ENCODE results near the gene AFMID. TPM values are rescaled to one million over a fixed set of nuclear protein-coding genes. Genes with fewer than 3 reads are reported as not detected.

AFMID gene
- total and polyA plus RNA-seq, 7 donors = 7.4 to 20.8 (median 9.3) TPM

DNA sequence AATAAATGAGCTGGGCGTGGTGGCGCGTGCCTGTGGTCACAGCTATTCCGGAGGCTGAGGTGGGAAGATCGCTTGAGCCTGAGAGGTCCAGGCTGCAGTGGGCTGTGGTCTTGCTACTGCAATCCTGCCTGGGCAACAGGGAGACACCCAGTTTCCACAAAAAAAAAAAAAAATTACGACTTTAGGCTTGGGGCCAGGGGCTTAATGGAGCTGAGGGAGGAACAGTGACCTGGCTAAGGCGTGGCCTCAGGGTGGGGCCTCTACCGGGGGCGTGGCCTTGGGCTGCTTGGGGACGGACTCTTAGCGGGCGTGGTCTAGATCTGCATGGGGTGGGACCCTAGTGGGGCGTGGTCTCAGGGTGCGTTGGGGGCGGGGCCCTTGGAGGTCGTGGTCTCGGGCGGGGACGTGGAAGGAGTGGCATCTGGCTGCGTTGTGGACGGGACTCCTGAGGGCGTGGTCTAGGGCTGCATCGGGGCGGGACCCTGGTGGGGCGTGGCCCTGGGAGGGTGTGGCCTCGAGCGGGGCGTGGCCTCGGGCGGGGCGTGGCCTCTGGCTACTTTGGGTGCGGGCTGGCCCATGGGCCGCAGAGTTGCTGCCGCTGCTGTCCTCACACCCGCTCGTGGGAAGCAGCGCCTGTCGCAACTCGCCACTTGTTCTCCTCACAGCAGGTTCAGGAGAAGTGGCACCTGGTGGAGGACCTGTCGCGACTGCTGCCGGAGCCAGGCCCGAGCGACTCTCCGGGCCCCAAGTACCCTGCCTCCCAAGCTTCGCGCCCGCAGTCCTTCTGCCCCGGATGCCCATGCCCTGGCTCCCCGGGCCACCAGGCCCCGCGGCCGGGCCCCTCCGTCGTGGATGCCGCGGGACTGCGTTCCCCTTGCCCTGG lies 46.8 kb upstream of the AFMID start:
- peak overlapping the region; percentile 41 for H3K27ac ChIP-seq
- intact Hi-C loops (cut with DNase I) = loop anchor here in 1 of 2 donors (5.0 kb wide), 1 partner anchor 42 kb away; no protein-coding TSS in a partner anchor
- 25 to 30% (median 30%) methylated on average over 44 to 58 of the region's 58 CpGs for WGBS, 3 donors

GRCh38 chr17:78141437-78142118 lies 45.6 kb upstream of the AFMID start:
- WGBS, 3 donors = 87 to 89% (median 88%) methylated on average over 19 to 20 of the region's 20 CpGs
- Histone ChIP-seq H3K27me3 (ENCODE audit: insufficient read depth in 3 of 3, low read length in 2 of 3) (no peaks in the 10 kb centered on the region), H3K9me3 (no peaks in the 10 kb centered on the region), H3K4me1 (peaks cover 27% of the 10 kb centered on the region), H3K27ac (no peak overlapping the region), H3K36me3 (ENCODE audit: insufficient read depth in 1 of 2, low read depth in 1 of 2) (no peaks in the 10 kb centered on the region), H3K4me3 (no peak overlapping the region)
- TF ChIP-seq, protein P1, sequence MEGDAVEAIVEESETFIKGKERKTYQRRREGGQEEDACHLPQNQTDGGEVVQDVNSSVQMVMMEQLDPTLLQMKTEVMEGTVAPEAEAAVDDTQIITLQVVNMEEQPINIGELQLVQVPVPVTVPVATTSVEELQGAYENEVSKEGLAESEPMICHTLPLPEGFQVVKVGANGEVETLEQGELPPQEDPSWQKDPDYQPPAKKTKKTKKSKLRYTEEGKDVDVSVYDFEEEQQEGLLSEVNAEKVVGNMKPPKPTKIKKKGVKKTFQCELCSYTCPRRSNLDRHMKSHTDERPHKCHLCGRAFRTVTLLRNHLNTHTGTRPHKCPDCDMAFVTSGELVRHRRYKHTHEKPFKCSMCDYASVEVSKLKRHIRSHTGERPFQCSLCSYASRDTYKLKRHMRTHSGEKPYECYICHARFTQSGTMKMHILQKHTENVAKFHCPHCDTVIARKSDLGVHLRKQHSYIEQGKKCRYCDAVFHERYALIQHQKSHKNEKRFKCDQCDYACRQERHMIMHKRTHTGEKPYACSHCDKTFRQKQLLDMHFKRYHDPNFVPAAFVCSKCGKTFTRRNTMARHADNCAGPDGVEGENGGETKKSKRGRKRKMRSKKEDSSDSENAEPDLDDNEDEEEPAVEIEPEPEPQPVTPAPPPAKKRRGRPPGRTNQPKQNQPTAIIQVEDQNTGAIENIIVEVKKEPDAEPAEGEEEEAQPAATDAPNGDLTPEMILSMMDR (IDR thresholded peaks at IDR 0.05) = no peak
- ATAC-seq = no peak
- intact Hi-C loops (cut with DNase I) = loop anchor here in 1 of 2 donors (5.0 kb wide), 1 partner anchor 41 kb away; no protein-coding TSS in a partner anchor
- no peak for DNase-seq

More for the DNA sequence above, 46.8 kb upstream of the AFMID start:
- TF ChIP-seq, protein P1 (IDR thresholded peaks at IDR 0.05) = no peak
- Histone ChIP-seq H3K27me3 (ENCODE audit: insufficient read depth in 3 of 3, low read length in 2 of 3) (no peaks in the 10 kb centered on the region), H3K36me3 (ENCODE audit: insufficient read depth in 1 of 2, low read depth in 1 of 2) (no peaks in the 10 kb centered on the region), H3K4me3 (peak overlapping the region; percentile 54), H3K9me3 (no peaks in the 10 kb centered on the region), H3K4me1 (peaks cover 27% of the 10 kb centered on the region)
- peak; percentile 90 to 95 for DNase-seq
- ATAC-seq = peak; percentile 92 to 94 (median 92)

DNA sequence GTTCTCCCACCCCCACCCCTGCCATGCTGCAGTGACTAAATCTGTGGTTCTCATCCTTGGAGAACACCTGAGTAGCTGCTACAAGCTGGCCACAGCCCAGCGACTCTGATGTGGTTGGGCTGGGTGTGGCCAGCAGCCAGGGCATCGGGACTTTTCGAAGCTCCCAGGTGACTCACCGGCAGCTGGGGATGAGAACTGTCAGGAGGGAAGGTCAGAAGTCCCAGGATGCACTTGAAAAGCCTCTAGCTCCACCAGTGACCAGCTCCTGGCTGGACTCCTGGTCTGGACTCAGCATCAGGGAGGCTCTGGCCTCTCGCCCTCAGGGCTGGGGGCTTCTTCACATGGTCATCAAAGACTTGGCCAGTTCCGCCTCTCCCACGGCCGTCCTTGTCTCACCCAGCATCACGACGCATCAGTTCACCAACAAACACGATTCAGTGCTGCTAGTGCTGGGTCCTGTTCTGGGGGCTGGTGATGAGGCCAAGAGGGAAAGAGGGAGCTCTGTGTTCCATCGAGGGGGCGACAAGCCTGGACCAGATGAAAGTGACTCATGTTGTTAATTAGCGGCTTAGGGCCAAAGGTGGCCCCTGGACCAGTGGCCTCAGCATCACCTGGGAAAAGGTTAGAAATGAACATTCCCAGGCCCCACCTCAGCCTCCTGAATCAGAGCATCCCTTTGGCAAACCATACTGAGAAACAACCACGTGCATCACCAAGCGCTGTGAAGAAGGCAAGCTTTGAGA lies 44.9 kb upstream of the AFMID start:
- intact Hi-C loops (cut with DNase I) = loop anchor here in 1 of 2 donors (5.0 kb wide), 1 partner anchor 40 kb away; no protein-coding TSS in a partner anchor
- H3K4me1 ChIP-seq = peaks cover 27% of the 10 kb centered on the region
- H3K27ac ChIP-seq = no peak overlapping the region
- no peaks in the 10 kb centered on the region for H3K27me3 ChIP-seq (ENCODE audit: insufficient read depth in 3 of 3, low read length in 2 of 3)
- TF ChIP-seq, protein P1 (IDR thresholded peaks at IDR 0.05) = no peak
- no peak overlapping the region for H3K4me3 ChIP-seq
- no peak for DNase-seq
- no peaks in the 10 kb centered on the region for H3K36me3 ChIP-seq (ENCODE audit: insufficient read depth in 1 of 2, low read depth in 1 of 2)
- 74 to 81% (median 80%) methylated on average over 16 of the region's 16 CpGs for WGBS, 3 donors
- no peaks in the 10 kb centered on the region for H3K9me3 ChIP-seq
- no peak for ATAC-seq

- DNase-seq (no peak), ATAC-seq (no peak)
- Histone ChIP-seq H3K27me3 (ENCODE audit: insufficient read depth in 3 of 3, low read length in 2 of 3) (no peaks in the 10 kb centered on the region), H3K36me3 (ENCODE audit: insufficient read depth in 1 of 2, low read depth in 1 of 2) (no peaks in the 10 kb centered on the region), H3K9me3 (no peaks in the 10 kb centered on the region), H3K27ac (peak overlapping the region; percentile 30), H3K4me1 (peaks cover 27% of the 10 kb centered on the region), H3K4me3 (no peak overlapping the region)
- TF ChIP-seq, protein P1 (IDR thresholded peaks at IDR 0.05) = no peak
- 92 to 95% (median 94%) methylated on average over 21 of the region's 21 CpGs for WGBS, 3 donors
- intact Hi-C loops (cut with DNase I) = loop anchor here in 1 of 2 donors (5.0 kb wide), 1 partner anchor 39 kb away; no protein-coding TSS in a partner anchor
Measured at GRCh38 chr17:78143214-78144146, 43.7 kb upstream of the AFMID start.

Data from psoas muscle (tissue), 8 donors.